HG02973 (cell line): Measurements from ENCODE around the gene ARHGAP18.
A peak's percentile ranks its signal among the peaks of the same experiment; 100 is the strongest.

Experiments
- ATAC-seq: cut with Tn5 transposase; IDR thresholded peaks from one replicate; pipeline ENCODE4 v1.9.1; 2021; ENCODE audit warnings: moderate library complexity; ENCODE audit not compliant: unreplicated experiment

The ARHGAP18 gene

GRCh38 chr6:129691709-129692108 lies 18.3 kb downstream of the ARHGAP18 start:
- ATAC-seq = no peak

- ATAC-seq = no peak
Observed at GRCh38 chr6:129691043-129691640, 18.8 kb downstream of the ARHGAP18 start.

- ATAC-seq = peak; percentile 59
Observed at GRCh38 chr6:129686941-129687627, 22.9 kb downstream of the ARHGAP18 start.

GRCh38 chr6:129685662-129686031 lies 24.3 kb downstream of the ARHGAP18 start:
- no peak for ATAC-seq

- no peak for ATAC-seq
Observed at GRCh38 chr6:129684903-129685661, 24.9 kb downstream of the ARHGAP18 start.

GRCh38 chr6:129684323-129684884 lies 25.6 kb downstream of the ARHGAP18 start:
- ATAC-seq = no peak

- ATAC-seq = peak; percentile 96
Observed at GRCh38 chr6:129683601-129684322, 26.2 kb downstream of the ARHGAP18 start.

- ATAC-seq = no peak
Observed at GRCh38 chr6:129681913-129682205, 28.1 kb downstream of the ARHGAP18 start.

GRCh38 chr6:129680633-129681032 lies 29.3 kb downstream of the ARHGAP18 start:
- ATAC-seq = no peak

GRCh38 chr6:129679758-129680157 lies 30.2 kb downstream of the ARHGAP18 start:
- ATAC-seq = no peak

GRCh38 chr6:129679275-129679674 lies 30.7 kb downstream of the ARHGAP18 start:
- no peak for ATAC-seq

GRCh38 chr6:129678463-129678862 lies 31.5 kb downstream of the ARHGAP18 start:
- ATAC-seq = no peak

- ATAC-seq = no peak
Observed at GRCh38 chr6:129677620-129678325, 32.2 kb downstream of the ARHGAP18 start.

GRCh38 chr6:129675669-129676472 lies 34.1 kb downstream of the ARHGAP18 start:
- no peak for ATAC-seq

GRCh38 chr6:129673748-129674147 lies 36.2 kb downstream of the ARHGAP18 start:
- no peak for ATAC-seq

GRCh38 chr6:129672881-129673631 lies 36.9 kb downstream of the ARHGAP18 start:
- ATAC-seq = peak; percentile 86

GRCh38 chr6:129672341-129672682 lies 37.7 kb downstream of the ARHGAP18 start:
- peak; percentile 14 for ATAC-seq

- peak; percentile 76 for ATAC-seq
Observed at GRCh38 chr6:129671442-129672340, 38.3 kb downstream of the ARHGAP18 start.
